Measurements from ENCODE around the gene VTI1A. TPM values are rescaled to one million over a fixed set of nuclear protein-coding genes. Genes with fewer than 3 reads are reported as not detected.

Gene VTI1A
- total RNA-seq, 1 experiment from 2014 or later: 44.4 TPM

DNA sequence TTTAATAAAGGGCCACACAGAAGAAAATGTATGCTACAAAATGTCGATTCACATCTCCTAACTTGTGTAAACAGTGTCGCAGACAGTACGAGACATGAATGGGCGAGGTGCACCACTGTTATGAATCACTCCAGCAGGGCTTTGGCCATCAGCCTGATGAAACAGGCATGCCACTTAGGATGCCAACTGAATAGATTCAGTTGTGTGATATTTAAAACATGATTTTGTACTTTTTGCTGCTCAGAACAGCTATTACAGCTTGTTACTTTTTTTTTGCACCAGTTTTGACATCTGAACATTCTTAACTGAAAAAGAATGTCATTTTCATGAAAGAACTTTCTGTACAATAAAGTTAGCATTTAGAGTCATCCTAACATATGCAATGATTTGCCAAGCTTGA lies 138.1 kb downstream of the VTI1A start:
- intact Hi-C loops (cut with micrococcal nuclease): no loop called here
- Mint-ChIP-seq H3K4me1 (ENCODE audit: insufficient read depth, unreplicated experiment) (peaks cover 28% of the 10 kb centered on the region), H3K9me3 (ENCODE audit: unreplicated experiment) (no peaks in the 10 kb centered on the region), H3K27me3 (ENCODE audit: insufficient read depth, unreplicated experiment) (no peaks in the 10 kb centered on the region), H3K36me3 (ENCODE audit: insufficient read depth, unreplicated experiment) (no peaks in the 10 kb centered on the region), H3K27ac (ENCODE audit: low read depth, unreplicated experiment) (peak overlapping the region; percentile 86), H3K4me3 (ENCODE audit: unreplicated experiment) (peak overlapping the region; percentile 16)
- TF ChIP-seq CTCF (IDR thresholded peaks at IDR 0.05; ENCODE audit: unreplicated experiment): no peak
- ChIA-PET CTCF (interaction anchor here (0.6 to 1.6 kb wide), 7 partner anchors 18 to 741 kb away, joined by 3 to 6 read pairs (median 3); no protein-coding TSS in a partner anchor), POLR2A (interaction anchor here (0.6 to 2.0 kb wide), 6 partner anchors 11 to 488 kb away, joined by 3 to 6 read pairs (median 4); no protein-coding TSS in a partner anchor)
- DNase-seq (ENCODE audit: unreplicated experiment): peak; percentile 75
- no TSS peak for BruUV-seq (replicated peaks)

DNA sequence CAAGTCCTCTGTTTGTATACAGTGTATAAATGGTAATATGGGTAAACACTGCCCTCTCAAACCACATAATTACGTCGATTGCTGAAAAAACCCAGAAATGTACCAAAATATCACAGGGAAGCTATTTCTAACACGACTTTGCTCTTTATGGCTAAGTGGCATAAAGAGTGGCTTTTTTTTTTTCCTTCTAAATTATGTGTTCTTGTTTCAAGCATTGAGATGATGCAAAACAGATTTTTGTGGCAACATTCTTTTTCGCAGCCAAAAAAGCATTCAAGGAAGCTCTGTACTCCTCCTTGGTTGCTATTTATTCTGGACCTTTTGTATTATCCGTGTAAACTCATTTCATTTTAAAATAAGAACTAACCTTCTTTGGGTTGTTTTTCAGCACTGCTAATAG lies 138.9 kb downstream of the VTI1A start:
- ChIA-PET CTCF (interaction anchor here (0.7 to 1.6 kb wide), 2 partner anchors 18 to 155 kb away, joined by 3 read pairs; no protein-coding TSS in a partner anchor), POLR2A (interaction anchor here (0.5 to 2.0 kb wide), 4 partner anchors 49 to 488 kb away, joined by 3 to 6 read pairs (median 4); no protein-coding TSS in a partner anchor)
- Mint-ChIP-seq H3K4me1 (ENCODE audit: insufficient read depth, unreplicated experiment) (peaks cover 28% of the 10 kb centered on the region), H3K9me3 (ENCODE audit: unreplicated experiment) (no peaks in the 10 kb centered on the region), H3K4me3 (ENCODE audit: unreplicated experiment) (no peak overlapping the region), H3K36me3 (ENCODE audit: insufficient read depth, unreplicated experiment) (no peaks in the 10 kb centered on the region), H3K27ac (ENCODE audit: low read depth, unreplicated experiment) (peak overlapping the region; percentile 86), H3K27me3 (ENCODE audit: insufficient read depth, unreplicated experiment) (no peaks in the 10 kb centered on the region)
- TF ChIP-seq CTCF (IDR thresholded peaks at IDR 0.05; ENCODE audit: unreplicated experiment): no peak
- intact Hi-C loops (cut with micrococcal nuclease): no loop called here
- BruUV-seq (replicated peaks): no TSS peak
- DNase-seq (ENCODE audit: unreplicated experiment): no peak

DNA sequence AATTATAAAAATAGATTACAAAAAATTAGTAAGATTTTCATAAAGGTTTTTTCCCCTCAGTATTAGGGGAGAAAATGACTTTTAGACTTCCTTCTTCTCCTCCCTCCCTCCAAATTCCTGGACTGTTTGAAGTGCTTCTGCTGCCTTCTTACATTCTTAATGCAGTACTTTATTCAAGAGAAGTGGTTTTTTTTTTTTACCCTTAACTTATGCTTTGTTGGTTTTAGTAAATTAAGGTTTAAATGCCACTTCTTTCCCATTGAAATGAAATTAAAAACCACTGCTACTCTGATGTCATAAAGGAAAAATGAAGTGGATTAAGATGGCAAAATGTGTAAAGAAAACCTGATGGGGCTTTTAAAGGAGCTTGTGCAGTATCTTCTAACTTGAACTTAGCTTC lies 140.7 kb downstream of the VTI1A start:
- no peak for DNase-seq (ENCODE audit: unreplicated experiment)
- CTCF ChIA-PET: interaction anchor here (0.9 kb wide), 1 partner anchor 112 kb away, joined by 3 read pairs; no protein-coding TSS in a partner anchor
- no peak overlapping the region for H3K4me3 Mint-ChIP-seq (ENCODE audit: unreplicated experiment)
- H3K27me3 Mint-ChIP-seq (ENCODE audit: insufficient read depth, unreplicated experiment): no peaks in the 10 kb centered on the region
- no TSS peak for BruUV-seq (replicated peaks)
- peaks cover 28% of the 10 kb centered on the region for H3K4me1 Mint-ChIP-seq (ENCODE audit: insufficient read depth, unreplicated experiment)
- no peak overlapping the region for H3K27ac Mint-ChIP-seq (ENCODE audit: low read depth, unreplicated experiment)
- POLR2A ChIA-PET: no interaction called here
- intact Hi-C loops (cut with micrococcal nuclease): no loop called here
- TF ChIP-seq CTCF (IDR thresholded peaks at IDR 0.05; ENCODE audit: unreplicated experiment): no peak
- H3K36me3 Mint-ChIP-seq (ENCODE audit: insufficient read depth, unreplicated experiment): peaks cover 6% of the 10 kb centered on the region
- H3K9me3 Mint-ChIP-seq (ENCODE audit: unreplicated experiment): no peaks in the 10 kb centered on the region

GRCh38 chr10:112588225-112588990 lies 141.4 kb downstream of the VTI1A start:
- Mint-ChIP-seq H3K36me3 (ENCODE audit: insufficient read depth, unreplicated experiment) (peaks cover 6% of the 10 kb centered on the region), H3K4me3 (ENCODE audit: unreplicated experiment) (no peak overlapping the region), H3K27ac (ENCODE audit: low read depth, unreplicated experiment) (no peak overlapping the region), H3K27me3 (ENCODE audit: insufficient read depth, unreplicated experiment) (no peaks in the 10 kb centered on the region), H3K9me3 (ENCODE audit: unreplicated experiment) (no peaks in the 10 kb centered on the region), H3K4me1 (ENCODE audit: insufficient read depth, unreplicated experiment) (peaks cover 28% of the 10 kb centered on the region)
- ChIA-PET CTCF (interaction anchor here (0.6 to 0.9 kb wide), 3 partner anchors 111 to 1081 kb away, joined by 3 to 4 read pairs (median 3); no protein-coding TSS in a partner anchor), POLR2A (interaction anchor here (0.6 kb wide), 1 partner anchor 571 kb away, joined by 3 read pairs; no protein-coding TSS in a partner anchor)
- DNase-seq (ENCODE audit: unreplicated experiment): no peak
- intact Hi-C loops (cut with micrococcal nuclease): no loop called here
- no TSS peak for BruUV-seq (replicated peaks)
- no peak for TF ChIP-seq CTCF (IDR thresholded peaks at IDR 0.05; ENCODE audit: unreplicated experiment)

Measured in MCF 10A (cell line).